HepG2 (cell line): ENCODE results near the gene TFB1M. TPM values are rescaled to one million over a fixed set of nuclear protein-coding genes. Genes with fewer than 3 reads are reported as not detected.

ENCODE experiments used
- AKAP8 ChIP-seq: sonication (generic); formaldehyde crosslinking; IDR thresholded peaks from 2 replicates; pipeline ENCODE4 v1.5.1; 2020; ENCODE audit warnings: mild to moderate bottlenecking, missing genetic modification reagents
- ELF3 ChIP-seq: IDR thresholded peaks from 2 replicates; pipeline ENCODE4 v1.6.1; 2016; ENCODE audit warnings: missing genetic modification reagents, missing compliant biosample characterization
- POLR2AphosphoS2 ChIP-seq: IDR thresholded peaks from 2 replicates; pipeline ENCODE4 v1.6.1; 2011; ENCODE audit warnings: low read depth, low read length, improper control_type of control experiment
- SMAD1 ChIP-seq: sonication (generic); formaldehyde crosslinking; IDR thresholded peaks from 2 replicates; pipeline ENCODE4 v1.4.0; 2020; ENCODE audit warnings: missing genetic modification reagents, low read depth, mild to moderate bottlenecking, borderline replicate concordance
- SRF ChIP-seq: IDR thresholded peaks from 2 replicates; pipeline ENCODE4 v1.6.1; 2011; ENCODE audit warnings: mild to moderate bottlenecking, low read depth, low read length, moderate library complexity
- SRY ChIP-seq: sonication (generic); formaldehyde crosslinking; IDR thresholded peaks from 2 replicates; pipeline ENCODE4 v1.8.0; 2022; ENCODE audit warnings: mild to moderate bottlenecking, missing genetic modification reagents
- U2AF2 ChIP-seq: fragments of 200-400 bp; formaldehyde crosslinking; IDR thresholded peaks from 2 replicates; pipeline ENCODE4 v1.6.1; 2017; ENCODE audit warnings: low read depth, mild to moderate bottlenecking, low read length
- ZKSCAN8 ChIP-seq: IDR thresholded peaks from 2 replicates; pipeline ENCODE4 v1.6.1; 2016; ENCODE audit warnings: borderline replicate concordance, missing genetic modification reagents, missing compliant biosample characterization
- ZNF20 ChIP-seq: sonication (generic); formaldehyde crosslinking; IDR thresholded peaks from 2 replicates; pipeline ENCODE4 v1.4.0; 2020; ENCODE audit warnings: mild to moderate bottlenecking, moderate library complexity, missing genetic modification reagents
- ZNF333 ChIP-seq: sonication (generic); formaldehyde crosslinking; IDR thresholded peaks from 2 replicates; pipeline ENCODE4 v1.4.0; 2020; ENCODE audit warnings: mild to moderate bottlenecking, missing genetic modification reagents, borderline replicate concordance
- ZNF432 ChIP-seq: sonication (generic); formaldehyde crosslinking; IDR thresholded peaks from 2 replicates; pipeline ENCODE4 v1.5.0; 2020; ENCODE audit warnings: missing genetic modification reagents, mild to moderate bottlenecking, borderline replicate concordance
- ZNF543 ChIP-seq: sonication (generic); formaldehyde crosslinking; IDR thresholded peaks from 2 replicates; pipeline ENCODE4 v1.4.0; 2020; ENCODE audit warnings: mild to moderate bottlenecking, missing genetic modification reagents
- ZNF556 ChIP-seq: sonication (generic); formaldehyde crosslinking; IDR thresholded peaks from 2 replicates; pipeline ENCODE4 v1.4.0; 2020; ENCODE audit warnings: mild to moderate bottlenecking, missing genetic modification reagents, borderline replicate concordance
- ZNF564 ChIP-seq: sonication (generic); formaldehyde crosslinking; IDR thresholded peaks from 2 replicates; pipeline ENCODE4 v1.8.1; 2023; ENCODE audit warnings: mild to moderate bottlenecking, missing genetic modification reagents
- ZNF670 ChIP-seq: sonication (generic); formaldehyde crosslinking; IDR thresholded peaks from 2 replicates; pipeline ENCODE4 v1.8.0; 2022; ENCODE audit warnings: mild to moderate bottlenecking, missing genetic modification reagents, borderline replicate concordance
- ZNF709 ChIP-seq: sonication (generic); formaldehyde crosslinking; IDR thresholded peaks from 2 replicates; pipeline ENCODE4 v1.5.0; 2020; ENCODE audit warnings: mild to moderate bottlenecking, missing genetic modification reagents
- ZNF749 ChIP-seq: sonication (generic); formaldehyde crosslinking; IDR thresholded peaks from 2 replicates; pipeline ENCODE4 v1.8.0; 2022; ENCODE audit warnings: mild to moderate bottlenecking, missing genetic modification reagents, moderate library complexity, borderline replicate concordance
- ZSCAN31 ChIP-seq: sonication (generic); formaldehyde crosslinking; IDR thresholded peaks from 2 replicates; pipeline ENCODE4 v1.5.0; 2020; ENCODE audit warnings: low read depth, mild to moderate bottlenecking, missing genetic modification reagents
- polyA plus RNA-seq, 8 experiments: library from polyadenylated mRNA; depleted of rRNA in 3 of 8; stranded (reverse) in 7 of 8; unstranded in 1 of 8; fragments of >200 nt; fragmentation: Illumina TruSeq in 4 of 8; extraction: Trizol in 4 of 8; gene quantifications; 2 replicates each; pipeline versions ENCODE4 v1.2.1 to v1.2.3, GENCODE V29; 2011 to 2016; ENCODE audit warnings: low read depth in 4 of 8, missing spikeins in 1 of 8, mixed read lengths in 1 of 8; ENCODE audit not compliant: insufficient read depth in 1 of 8
- total RNA-seq, 5 experiments: library from RNA; depleted of rRNA; stranded (reverse); fragments of >200 nt; fragmentation: Illumina TruSeq; extraction: Trizol; gene quantifications; 2 replicates each; pipeline ENCODE4 v1.2.3, GENCODE V29; 2016; ENCODE audit warnings: low read depth in 1 of 5
- TF ChIP-seq, protein P1 (sequence below): sonication (generic); formaldehyde crosslinking; IDR thresholded peaks from 2 replicates; pipeline ENCODE4 v1.4.0; 2020; ENCODE audit warnings: missing genetic modification reagents
- TF ChIP-seq, protein P2 (sequence below): IDR thresholded peaks from 2 replicates; pipeline ENCODE4 v1.6.1; 2016
- TF ChIP-seq, protein P3 (sequence below): IDR thresholded peaks from 2 replicates; pipeline ENCODE4 v1.6.1; 2016; ENCODE audit warnings: control low read depth

Gene TFB1M
- total and polyA plus RNA-seq, 2 of the 13 experiments (the other 11 are each of a cell fraction or from before 2014, with no cell fraction given): 91.4 to 122 TPM

DNA sequence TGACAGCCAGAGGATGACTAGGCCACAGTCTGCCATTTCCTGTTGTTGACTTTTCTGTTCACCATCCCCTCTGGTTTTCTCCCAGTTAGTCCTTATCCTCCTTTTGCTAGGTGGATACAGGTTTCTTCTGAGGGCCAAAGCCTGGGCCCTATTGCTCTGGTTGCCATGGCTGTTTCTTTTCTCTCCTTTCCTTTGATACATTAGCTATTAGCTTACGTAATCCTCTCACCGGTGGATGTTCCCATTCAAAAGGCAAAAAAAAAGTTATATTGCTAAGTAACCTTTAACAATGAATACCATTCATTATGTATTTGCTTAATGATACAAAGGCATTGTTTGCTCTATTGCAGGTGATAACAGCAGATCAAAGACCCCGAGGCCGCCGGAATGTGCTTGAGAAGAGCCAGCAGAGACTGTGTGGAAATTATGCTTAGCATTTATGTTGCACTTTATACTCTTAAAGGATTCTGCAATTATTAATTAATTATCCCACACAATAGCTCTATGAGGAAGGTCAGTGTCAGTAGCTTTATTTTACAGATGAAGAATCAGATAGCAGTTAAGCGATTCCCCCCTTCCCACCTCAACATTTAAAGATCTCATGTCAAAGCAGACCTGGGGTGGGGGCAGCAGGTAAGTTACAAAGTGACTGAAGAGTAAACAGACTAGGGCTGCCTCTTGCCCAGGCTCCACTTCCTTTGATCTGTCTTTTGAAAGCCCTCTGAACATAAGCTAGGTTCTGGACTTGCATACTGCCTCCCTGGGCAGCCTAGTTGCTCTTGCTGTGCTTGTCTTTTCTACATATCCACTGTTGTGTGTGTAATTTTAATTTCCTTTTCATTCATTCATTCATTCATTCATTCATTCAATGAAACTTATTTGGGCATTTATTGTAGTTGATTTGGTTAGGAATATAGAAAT lies 14.5 kb upstream of the TFB1M start (continued):
- TF ChIP-seq ZSCAN31 (CRISPR knock-in tag) (peak; percentile 45; the same call in 1 of the 2 replicates), ZNF556 (CRISPR knock-in tag) (peak; percentile 65; the same call in 1 of the 2 replicates), SRY (CRISPR knock-in tag) (no peak), ZNF749 (CRISPR knock-in tag) (peak; percentile 69; the same call in 1 of the 2 replicates), ZNF564 (CRISPR knock-in tag) (peak; percentile 61; the same call in 1 of the 2 replicates), ZNF670 (CRISPR knock-in tag) (no peak), ZNF333 (no peak), SMAD1 (CRISPR knock-in tag) (no peak), POLR2AphosphoS2 (peak; percentile 90), AKAP8 (CRISPR knock-in tag) (peak; percentile 61; the same call in 1 of the 2 replicates), ZNF543 (CRISPR knock-in tag) (0 out of 2 replicates have a peak, but pooled peaks have one; percentile 9), ELF3 (CRISPR knock-in tag) (peak; percentile 80), U2AF2 (no peak), SRF (peak; percentile 53; the same call in 1 of the 2 replicates), ZNF709 (peak; percentile 86; the same call in 1 of the 2 replicates), ZNF20 (CRISPR knock-in tag) (0 out of 2 replicates have a peak, but pooled peaks have one; percentile 42), ZNF432 (CRISPR knock-in tag) (no peak), ZKSCAN8 (CRISPR knock-in tag) (peak; percentile 82)
- TF ChIP-seq, protein P1, sequence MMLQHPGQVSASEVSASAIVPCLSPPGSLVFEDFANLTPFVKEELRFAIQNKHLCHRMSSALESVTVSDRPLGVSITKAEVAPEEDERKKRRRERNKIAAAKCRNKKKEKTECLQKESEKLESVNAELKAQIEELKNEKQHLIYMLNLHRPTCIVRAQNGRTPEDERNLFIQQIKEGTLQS (CRISPR knock-in tag): peak; percentile 84
- TF ChIP-seq, protein P2, sequence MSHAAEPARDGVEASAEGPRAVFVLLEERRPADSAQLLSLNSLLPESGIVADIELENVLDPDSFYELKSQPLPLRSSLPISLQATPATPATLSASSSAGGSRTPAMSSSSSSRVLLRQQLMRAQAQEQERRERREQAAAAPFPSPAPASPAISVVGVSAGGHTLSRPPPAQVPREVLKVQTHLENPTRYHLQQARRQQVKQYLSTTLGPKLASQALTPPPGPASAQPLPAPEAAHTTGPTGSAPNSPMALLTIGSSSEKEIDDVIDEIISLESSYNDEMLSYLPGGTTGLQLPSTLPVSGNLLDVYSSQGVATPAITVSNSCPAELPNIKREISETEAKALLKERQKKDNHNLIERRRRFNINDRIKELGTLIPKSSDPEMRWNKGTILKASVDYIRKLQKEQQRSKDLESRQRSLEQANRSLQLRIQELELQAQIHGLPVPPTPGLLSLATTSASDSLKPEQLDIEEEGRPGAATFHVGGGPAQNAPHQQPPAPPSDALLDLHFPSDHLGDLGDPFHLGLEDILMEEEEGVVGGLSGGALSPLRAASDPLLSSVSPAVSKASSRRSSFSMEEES (CRISPR knock-in tag): peak; percentile 44
- TF ChIP-seq, protein P3, sequence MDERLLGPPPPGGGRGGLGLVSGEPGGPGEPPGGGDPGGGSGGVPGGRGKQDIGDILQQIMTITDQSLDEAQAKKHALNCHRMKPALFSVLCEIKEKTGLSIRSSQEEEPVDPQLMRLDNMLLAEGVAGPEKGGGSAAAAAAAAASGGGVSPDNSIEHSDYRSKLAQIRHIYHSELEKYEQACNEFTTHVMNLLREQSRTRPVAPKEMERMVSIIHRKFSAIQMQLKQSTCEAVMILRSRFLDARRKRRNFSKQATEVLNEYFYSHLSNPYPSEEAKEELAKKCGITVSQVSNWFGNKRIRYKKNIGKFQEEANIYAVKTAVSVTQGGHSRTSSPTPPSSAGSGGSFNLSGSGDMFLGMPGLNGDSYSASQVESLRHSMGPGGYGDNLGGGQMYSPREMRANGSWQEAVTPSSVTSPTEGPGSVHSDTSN (CRISPR knock-in tag): 0 out of 2 replicates have a peak, but pooled peaks have one; percentile 27
